Central memory CD4-positive, alpha-beta T cell (primary cell): ENCODE results near the gene CAPZA2.

Source experiments
- DNase-seq: peaks from one replicate; pipeline ENCODE4 v3.0.0; 2022

The CAPZA2 gene

DNA sequence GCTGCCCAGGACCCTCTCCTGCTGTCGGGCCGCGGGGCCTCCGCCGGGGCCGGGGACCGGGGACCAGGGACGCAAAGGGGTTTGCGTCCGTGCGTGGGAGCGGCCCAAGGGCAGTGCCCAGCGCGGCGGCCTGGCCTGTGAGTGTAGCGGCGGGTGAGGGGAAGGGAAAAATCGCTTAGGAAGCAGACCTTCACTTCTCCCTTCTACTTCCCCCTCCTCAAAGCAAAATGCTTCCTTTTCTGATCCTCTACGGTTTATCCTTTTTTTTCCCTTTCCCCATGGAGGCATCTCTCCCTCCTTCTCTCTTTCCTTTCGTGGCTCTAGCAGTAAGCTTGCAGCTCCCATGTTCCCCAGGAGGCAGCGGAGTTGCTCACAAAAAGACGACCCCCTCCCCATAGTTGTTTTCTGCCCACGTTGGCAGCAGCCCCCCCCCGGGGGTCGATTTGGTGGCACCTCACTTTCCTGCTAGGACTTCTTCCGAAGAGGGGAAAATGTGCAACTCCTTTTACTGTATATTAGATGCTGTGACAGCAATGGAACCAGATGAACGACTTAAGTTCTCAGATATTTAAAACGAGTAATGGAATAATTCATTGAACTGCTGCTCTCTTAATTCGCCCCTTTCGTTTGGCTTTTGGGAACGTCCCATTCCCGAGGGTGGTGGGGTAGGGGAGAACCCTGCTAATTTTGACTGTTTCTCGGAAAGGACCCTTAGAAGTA is 724 bp downstream of the CAPZA2 start:
- no peak for DNase-seq

DNA sequence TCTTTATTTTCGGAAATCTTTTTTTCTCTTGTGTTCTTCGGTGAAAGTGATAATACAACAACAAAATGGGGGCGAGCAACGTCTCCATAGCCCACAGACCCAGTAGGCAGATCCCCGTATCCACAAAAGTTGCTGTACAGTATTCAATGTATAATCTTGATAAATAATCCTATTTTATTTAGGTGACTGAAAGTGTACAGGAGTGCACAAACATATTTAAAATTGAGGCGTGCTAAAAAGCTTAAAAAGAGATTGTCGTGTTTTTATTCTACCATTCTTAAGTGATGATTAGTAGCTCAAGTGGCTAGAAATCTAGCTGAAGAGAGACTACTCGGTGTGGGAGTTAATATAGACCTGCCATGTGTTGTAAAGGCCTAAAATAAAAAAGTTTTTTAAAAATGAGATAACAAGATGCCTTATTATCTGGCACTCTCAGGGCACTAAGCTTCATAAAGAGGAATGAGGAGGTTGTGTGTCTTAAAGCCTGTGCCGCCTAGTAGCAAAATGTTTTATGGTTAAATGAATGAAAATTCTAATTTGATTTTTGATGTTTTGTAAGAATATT is 1.6 kb downstream of the CAPZA2 start:
- no peak for DNase-seq

DNA sequence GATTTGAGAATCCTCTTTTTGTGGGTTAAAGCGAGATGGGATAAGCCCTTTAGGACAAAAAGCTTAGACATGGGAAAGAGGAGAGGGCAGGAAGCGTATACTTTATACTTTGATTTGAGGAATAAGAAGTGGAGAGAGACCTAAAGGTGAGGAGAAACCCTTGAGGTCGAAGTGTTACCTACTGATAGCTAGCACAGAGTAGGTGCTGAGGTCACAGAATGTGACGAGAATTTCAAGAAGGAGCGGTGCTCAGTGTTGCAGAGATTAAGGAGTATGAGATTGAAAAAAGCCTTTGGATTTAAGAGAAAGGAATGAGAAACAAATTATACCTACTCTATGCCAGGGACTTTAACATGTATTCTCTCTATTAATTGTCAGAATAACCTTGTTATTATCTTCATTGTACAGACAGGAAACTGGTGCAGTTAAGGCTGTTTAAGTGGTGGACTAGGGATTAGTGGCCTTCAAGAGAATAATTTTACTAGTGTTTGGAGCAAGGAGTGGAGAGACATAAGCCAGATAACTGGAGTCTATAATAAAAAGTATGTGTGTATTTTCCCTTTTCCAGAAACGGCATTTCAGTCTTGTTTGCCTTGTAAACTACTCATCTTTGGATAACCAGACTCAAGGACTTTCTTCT is 8.8 kb downstream of the CAPZA2 start:
- DNase-seq = no peak

DNA sequence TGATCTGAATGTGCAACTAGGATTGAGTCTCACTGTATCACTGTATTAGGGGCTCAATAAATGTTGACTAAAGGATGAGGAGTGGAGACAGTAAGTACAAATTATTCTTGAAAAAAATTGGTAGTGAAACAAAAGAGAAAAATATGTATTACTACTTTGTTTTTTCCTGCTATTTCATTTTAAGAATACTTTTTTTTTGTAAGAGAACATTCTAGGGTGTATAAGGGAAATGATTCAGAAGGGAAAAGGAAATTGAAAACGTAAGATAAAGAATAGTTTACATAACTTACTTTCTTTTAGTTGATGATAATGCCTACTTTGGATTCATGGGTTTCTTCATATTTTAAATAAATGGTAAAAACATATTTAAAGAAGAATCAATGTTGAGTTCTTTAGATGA is 9.6 kb downstream of the CAPZA2 start:
- no peak for DNase-seq

DNA sequence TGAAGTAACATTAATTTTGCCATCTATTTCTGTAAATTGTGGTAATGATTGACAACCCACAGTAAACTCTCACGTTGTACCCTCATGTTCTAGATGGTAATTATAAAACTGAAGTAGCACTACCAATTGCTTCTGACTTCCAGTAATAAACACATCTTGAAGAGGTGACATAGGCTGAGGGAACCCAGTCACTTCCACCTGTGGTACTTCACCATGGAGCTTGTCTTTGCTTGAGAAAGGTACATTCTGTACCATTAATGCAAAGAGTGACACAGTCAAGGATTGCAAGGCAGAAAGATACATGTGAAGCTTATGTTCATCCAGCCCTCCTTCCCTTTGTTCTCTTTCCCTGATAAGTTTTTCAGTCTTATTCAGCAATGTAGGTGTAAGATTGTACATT is 11.2 kb downstream of the CAPZA2 start:
- DNase-seq = no peak

DNA sequence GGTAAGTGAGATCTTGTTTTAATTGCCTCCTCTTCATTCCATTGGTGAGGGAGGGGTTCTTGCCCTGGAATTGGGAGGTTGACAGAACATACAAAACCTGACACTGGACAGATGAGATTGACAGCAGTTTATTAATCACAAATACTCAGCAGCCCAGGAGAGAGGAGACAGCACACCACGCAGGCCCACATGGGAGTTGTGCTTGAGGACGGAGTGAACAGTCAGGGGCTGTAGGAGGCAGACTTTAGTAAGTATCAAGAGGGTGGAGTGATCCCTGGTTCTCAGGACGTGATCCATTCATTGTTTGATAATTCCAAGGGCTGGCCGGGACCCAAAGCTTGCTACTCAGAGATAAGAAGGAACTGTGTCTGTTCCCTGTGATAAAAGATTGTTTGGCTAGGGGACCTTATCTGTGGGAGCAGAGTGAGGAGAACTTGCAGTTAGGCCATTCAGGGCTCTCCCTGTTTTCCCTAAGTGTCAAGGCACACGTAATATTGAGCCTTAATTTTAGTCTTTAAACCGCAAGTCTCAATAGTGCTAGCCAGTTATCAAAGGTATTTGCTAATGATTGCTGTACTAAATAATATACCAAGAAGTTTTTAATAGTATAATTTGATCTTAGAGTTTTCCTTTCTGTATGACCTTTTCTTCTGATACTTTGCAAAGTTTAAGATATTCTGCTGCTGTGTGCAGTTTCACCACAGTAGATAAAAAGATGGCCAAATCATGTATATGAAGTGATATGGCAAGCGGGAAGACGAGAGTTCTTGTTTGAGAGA is 14.5 kb downstream of the CAPZA2 start:
- no peak for DNase-seq

DNA sequence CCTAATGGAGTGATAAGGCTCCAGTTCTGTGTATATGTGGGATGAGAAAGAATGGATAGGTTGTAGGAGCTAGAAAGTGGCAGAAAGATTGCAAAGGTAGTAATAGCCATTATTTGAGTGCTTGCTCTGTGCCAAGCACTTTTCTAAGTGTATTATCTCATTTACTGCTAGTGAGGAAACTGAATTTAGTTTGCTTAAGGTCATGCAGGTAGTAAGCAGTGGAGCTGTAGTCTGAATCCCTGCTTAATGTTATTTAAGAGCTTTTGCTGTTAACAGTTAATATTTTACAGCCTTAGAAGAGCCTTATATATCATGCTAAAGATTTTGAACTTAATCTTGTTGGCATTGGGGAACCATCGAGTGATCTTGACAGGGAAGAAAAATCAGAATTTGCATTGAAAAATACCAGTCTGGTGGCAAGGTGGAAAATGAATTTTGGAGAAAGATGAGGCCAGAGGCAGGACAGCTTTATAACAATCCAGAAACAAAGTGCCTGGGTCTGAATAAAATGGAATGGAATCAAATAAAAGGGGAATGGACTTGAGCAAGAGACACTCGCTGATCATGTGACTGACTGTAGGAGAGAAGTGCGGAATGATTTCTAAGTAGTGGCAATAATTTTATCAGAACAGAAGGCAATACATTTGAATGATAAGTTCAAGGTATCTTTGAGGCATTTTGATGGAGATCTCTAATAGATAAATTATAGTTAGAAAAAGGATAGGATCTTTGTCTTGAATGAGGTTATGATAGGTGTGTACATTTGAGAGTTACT is 15.2 kb downstream of the CAPZA2 start:
- no peak for DNase-seq

DNA sequence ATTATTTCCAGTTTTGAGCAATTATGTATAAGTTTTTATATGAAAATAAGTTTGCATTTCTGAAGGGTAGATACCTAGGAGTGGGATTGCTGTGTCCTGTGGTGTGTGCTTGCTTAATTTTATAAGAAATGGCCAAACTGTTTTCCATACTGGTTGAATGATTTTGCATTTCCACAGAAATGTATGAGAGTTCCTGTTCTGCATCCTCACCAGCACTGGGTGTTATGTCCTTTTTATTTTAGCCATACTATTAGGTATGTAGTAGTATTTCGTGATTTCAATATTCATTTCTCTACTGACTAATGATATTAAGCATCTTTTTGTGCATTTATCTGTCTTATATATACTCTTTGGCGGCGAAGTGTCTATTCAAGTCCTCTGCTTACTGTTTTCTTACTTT is 22.3 kb downstream of the CAPZA2 start:
- no peak for DNase-seq

DNA sequence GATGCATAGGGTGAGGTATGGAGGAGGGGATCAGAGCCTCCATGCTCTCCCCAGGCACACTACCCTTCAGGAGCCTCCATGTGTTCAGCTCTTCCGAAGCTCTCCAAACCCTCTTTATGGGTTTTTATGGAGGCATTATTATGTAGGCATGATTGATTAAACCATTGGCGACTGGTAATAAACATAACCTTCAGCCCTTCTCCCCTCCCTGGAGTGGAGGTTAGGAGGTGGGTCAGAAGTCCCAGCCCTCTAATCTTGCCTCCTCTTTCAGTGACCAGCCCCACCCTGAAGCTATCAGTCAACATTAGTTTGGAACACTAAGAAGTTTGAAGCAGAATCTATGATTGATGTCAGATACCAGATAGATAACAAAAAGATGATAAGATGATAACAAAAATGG is 23.3 kb downstream of the CAPZA2 start:
- no peak for DNase-seq

DNA sequence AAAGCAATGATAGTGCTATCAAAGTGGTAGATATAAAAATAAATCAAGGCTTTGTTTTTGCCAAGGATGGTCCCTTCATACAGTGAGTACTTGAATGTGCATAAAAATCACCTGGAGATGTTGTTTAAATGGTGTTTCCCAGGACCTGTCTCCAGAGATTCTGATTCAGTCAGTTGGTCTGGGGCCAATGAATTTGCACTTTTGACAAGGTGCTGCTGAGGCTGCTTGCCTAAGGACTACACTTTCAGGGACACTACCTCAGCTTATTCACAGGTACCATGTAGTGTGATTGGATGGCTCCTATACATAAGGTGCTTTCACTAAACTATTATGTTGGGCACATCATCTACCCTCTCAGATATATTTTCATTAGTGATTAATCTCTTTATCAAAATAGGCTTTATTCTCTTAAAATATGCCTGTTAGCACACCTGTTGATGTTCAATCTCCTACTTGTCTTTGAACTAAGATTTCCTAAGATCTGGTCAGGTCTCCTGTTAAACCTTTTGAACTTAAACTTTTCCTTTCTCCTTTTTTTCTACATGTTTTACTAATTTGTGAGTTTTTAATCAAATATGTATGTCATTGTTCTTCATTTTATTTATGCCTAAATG is 24.3 kb downstream of the CAPZA2 start:
- no peak for DNase-seq

DNA sequence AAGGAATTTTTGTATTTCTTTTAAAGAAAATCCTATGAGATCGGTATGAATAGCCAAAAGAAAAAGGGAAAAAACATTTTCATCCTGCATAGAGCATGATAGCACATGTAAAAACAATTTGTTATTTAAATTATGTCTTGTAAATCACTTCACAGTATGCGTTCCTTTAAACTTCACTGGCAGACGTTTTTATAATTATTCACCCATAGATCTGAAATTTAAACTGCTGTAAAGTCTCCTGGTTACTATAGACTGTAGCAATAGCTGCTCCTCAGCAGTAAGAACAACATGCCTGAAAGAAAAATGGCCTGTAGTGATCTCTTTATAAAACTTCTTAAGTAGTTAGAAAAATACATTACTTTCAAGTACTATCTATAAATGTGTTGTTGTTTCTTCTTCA is 26.5 kb downstream of the CAPZA2 start:
- DNase-seq = no peak

DNA sequence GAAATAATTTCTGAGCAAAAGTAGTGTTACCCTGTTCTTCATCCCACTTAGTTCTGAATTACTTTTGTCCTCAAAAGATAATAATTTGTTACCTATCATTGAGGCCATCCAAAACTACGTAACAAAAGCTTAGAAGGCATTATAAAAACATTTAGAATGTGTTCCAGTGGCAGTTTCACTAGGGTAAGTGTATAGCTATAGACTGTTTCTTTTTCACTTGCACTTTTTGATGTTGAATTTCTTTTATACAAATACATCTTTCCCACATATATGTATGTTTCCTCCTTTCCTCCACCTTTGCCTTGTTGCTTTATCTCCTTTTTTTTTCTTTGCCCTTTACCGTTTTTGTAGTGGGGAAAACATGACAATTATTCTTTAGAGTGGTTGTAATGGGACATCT is 33.5 kb downstream of the CAPZA2 start:
- DNase-seq = no peak

DNA sequence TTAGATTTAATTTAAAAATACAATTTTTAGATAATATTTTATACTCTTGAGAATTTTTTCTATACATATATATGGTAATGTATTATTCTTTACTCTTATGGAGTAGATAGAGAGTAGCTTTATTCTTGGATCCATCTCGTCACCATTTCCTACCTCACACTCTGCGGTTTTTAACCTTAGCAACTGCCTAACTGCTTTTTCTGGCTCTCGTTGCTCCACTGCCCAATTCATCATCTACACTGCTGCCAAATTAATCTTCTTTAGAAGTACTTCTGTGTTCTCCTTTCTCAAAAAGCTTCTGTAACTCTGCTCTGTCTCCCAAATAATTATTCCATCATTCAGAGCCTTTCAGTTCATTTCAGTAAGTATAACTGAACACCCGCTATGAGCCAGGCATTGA is 35.3 kb downstream of the CAPZA2 start:
- no peak for DNase-seq

DNA sequence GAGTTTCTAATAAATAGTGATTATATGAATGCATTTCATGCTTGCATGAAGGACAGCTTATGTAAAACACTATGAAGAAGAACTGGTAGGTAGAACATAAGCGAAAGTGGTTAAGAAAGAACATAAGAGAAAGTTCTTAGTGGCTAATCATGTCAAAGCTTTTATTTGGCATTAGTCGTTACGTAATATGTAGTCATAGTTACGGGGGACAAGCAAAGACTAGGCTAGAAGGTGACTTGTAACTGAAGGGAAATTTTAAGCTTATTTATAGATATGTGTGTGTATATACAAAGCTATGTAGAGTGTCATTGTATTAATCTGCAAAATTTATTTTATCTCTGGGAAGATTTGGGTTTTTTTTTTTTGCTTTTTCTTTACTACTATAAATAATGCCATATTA is 36.9 kb downstream of the CAPZA2 start:
- no peak for DNase-seq

DNA sequence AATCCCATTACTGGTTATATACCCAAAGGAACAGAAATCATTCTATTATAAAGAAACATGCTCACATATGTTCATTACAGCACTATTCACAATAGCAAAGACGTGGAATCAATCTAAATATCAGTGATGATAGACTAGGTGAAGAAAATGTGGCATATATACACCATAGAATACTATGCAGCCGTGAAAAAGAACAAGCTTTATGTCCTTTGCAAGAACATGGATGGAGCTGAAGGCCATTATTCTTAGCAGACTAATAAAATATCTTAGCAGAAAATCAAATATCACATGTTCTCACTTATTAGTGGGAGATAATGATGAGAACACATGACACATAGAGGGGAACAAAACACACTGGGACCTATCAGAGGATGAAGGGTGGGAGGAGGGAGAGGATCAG is 38.8 kb downstream of the CAPZA2 start:
- DNase-seq = no peak

DNA sequence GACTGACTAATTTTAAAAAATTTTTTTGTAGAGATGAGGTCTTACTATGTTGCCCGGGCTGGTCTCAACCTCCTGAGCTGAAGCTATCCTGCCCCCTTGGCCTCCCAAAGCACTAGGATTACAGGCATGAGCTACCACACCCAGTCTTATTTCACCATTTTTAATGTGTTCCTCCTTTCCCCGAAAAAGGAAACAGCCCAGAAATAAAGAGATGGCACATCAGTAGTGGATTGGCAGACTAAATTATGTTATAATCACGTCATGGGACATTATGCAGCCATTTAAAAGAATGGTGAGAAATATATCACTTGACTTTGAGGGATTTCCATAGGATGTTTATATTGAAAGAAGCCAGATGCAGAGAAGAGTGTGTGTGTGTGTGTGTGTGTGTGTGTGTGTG is 40.5 kb downstream of the CAPZA2 start:
- DNase-seq = no peak

DNA sequence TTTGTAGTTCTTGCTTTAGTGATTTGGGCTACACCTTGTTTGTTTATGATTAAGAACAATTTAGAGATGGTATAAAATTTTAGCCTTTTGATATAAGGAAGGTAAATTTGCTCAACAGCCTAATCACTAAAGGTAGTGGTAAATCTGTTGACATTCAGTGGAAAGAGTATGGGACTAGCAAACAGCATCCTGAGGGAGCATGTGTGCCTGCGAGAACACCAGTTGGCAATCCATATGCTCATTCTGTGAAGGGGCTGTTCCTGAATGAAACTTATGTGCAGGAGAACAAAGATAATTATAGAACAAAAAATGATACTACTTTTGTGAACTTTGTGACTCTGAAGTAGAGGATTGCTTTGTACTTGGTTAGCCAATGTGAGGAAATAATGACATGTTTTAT is 44.0 kb downstream of the CAPZA2 start:
- no peak for DNase-seq

DNA sequence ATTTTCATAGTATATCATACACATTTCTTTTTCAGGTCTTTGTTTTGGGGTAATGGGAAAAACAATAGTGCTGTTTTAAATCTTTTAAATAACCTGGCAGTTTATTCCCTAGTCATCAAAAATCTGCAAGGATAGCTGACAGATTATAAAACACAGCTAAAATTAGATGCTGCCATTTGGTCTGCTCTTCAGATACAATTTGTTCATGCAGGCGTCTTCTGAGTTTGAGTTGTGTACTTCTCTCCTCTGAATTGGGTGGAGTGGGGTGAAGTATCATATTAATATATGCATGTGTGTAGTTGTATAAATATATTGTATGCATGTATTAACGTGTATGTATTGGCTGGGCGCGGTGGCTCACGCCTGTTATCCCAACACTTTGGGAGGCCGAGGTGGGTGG is 48.0 kb downstream of the CAPZA2 start:
- DNase-seq = no peak

DNA sequence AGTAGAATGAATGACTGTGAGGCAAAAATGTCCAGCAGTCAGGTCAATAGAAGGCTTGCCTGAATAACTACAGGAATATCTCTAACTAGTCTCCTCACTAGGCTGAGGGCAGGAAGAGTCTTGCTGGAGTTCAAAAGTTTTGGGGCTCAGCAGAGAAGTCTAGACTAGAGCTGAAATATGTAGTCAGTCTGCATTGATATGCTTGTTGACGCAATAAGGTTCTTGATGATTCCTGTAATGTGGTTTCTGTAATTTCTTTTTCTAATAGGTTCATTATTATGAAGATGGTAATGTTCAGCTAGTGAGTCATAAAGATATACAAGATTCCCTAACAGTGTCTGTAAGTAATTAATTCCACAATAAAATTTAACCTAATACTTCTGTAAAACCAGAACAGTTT is 49.4 kb downstream of the CAPZA2 start:
- no peak for DNase-seq

DNA sequence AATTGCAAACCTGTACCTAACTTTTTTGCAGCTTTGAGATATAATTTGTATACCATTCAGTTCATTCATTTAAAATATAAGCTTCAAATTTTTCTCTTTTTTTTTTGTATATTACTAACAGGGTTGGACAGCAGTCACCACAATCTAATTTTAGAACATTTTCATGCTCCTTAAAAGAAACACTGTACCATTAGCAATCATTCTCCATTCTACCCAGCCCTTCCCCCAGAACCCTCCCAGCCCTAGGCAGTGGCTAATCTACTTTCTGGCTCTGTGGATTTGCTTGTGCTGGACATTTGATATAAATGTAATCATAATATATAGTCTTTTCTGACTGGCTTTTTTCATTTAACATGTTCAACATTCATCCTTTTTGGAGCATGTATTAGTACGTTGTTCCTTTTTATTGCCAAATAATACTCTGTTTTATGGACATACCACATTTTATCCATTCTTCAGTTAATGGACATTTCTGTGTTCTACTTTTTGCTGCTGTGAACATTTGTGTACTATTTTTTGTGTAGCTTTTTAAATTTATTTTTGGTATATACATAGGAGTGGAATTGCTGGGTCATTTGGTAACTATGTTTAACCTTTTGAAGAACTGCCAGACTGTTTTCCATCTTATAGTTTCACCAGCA is 50.0 kb downstream of the CAPZA2 start:
- DNase-seq = no peak

DNA sequence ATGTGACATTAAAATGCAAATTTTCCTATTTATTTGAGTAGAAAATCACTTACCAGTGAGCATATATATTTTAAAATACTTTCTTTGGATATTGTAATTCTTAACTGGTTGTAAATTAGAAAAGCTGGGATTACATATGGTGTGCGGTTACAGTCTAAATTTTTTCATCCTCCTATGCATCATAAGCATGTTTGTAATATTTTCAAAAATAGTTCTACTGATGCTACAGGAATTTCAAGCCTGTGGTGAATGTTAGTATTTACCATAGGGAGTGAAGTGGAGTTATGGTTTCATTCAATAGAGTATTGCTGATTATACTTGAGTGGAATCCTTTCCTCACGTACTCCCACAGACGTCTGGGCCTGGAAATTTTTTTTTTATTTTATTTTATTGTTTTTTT is 56.3 kb downstream of the CAPZA2 start:
- no peak for DNase-seq

DNA sequence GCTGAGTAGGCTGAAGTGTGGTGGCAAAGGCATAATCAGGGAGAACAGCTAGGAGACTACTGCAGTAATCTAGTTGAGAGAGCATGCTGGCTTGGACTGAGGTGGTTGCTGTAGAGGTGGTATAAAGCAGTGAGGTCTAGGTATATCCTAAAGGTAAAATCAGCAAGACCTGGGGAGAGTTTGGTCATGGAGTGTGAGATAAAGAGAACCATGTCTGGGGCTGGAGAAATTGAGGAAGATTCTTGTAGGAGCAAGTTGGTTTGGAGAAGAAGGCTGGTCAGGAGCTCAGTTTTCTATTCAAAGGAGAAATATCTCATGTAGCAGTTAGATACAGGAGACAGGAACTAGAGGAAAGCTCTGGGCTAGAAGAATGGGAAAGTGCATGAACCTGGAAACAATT is 58.0 kb downstream of the CAPZA2 start:
- no peak for DNase-seq
